Lung microvascular endothelial cell (primary cell): ENCODE measurements around the gene TRMT112. TPM values are rescaled to one million over a fixed set of nuclear protein-coding genes. Genes with fewer than 3 reads are reported as not detected.
"Not testable (repeated sequence)": the region's sequence is repeated elsewhere in the genome, so short reads cannot be mapped to it uniquely, and the experiment has no call there.

ENCODE experiments used
- DNase-seq, 2 donors: peaks; one replicate each; pipeline versions ENCODE4 v3.0.0 to v3.0.0-alpha.2; 2010; ENCODE audit warnings: low read depth in 2 of 2
- total RNA-seq: library from RNA; depleted of rRNA; stranded (reverse); fragments of >200 nt; gene quantifications from 2 replicates; pipeline ENCODE4 v1.2.1, GENCODE V29; 2014

TRMT112 gene
- total RNA-seq, 1 donor from 2014 or later, result 190 TPM

DNA sequence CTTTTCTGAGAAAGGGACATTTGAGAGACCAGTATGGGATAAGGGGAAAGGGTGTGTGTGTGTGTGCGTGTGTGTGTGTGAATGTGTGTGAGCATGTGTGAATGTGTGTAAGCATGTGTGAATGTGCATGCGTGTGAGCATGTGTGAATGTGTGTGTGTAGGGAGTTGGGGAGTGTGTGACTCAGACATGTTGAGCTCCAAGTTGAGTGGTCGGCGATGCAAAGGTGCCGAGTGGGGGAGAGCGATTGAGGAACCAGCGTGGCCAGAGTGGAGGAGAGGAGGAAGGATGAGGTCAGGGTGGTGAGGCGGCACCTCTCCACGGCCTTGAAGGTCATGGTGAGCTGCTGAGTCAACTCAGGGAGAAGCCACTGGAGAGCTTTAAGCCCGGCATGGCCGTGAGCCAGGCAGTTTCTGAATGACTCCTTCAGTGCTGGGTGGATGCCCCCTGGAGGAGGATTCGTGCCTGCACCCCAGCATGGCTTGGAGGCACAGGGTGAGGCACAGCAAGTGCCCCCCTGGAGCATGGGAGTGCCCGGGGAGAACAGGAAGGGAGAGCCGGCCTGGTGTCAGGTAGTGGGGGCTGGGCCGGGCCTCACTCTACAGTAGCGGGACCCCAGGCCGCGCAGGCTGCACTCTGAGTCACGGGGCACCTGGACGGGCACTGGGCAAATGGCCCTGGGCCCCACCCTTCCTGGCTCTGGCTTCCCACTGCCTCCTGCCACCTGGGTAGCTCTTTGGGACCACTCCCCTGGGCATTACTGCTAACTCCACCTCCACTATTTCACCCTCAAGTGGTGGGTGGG, 14.4 kb upstream of the TRMT112 start:
- DNase-seq, result peak; percentile 66 to 83

DNA sequence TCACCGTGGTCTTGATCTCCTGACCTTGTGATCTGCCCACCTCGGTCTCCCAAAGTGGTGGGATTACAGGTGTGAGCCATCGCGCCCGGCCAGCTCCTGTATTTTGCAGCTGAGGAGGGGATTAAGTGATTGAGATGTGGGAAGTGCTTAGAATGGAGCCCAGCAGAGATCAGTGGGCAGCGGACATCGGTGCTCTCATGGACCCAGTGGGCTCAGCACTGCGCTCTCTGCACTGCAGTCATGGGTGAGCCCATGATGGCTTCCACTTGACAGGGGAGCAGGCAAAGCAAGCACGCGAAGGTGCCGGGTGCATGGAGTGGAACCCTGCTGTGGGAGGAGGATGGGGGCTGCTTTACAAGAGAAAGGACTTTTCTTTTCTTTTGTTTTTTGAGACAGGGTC, 13.5 kb upstream of the TRMT112 start:
- DNase-seq, result no peak

DNA sequence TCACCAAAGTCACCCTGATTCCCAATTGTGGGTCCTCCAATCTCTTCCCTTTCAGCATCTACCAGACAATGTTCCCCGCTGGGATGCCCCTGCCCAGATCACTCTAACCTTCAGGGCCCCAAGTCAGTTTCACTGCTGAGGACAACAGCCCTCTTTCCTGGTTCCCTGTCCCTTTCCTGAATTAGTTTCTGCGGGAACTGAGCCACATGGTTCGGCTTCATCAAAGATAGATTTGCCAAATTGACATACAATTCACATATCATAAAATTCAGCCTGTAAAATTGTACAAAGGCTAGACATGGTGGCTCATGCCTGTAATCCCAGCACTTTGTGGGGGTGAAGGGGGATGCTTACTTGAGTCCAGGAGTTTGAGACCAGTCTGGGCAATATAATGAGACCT, 10.6 kb upstream of the TRMT112 start:
- DNase-seq, result no peak

DNA sequence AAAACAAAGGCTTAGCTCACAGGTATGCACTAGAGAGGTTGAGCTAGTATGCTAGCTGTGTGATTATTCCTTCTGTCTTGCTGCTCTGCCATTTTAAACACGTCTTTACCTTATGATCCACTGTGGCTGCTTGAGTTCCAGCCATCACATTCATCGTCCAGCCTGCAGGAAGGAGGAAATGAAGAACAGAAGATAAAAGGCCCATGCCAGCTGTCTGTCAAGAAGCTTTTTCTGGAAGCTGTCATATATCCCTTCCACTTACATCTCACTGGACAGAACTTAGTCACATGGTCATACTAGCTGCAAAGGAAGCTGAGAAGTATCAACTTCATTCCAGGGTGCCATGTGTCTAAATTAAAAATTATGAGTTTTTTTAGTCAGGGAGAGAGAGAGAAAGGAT, 10.0 kb upstream of the TRMT112 start:
- DNase-seq, result no peak

DNA sequence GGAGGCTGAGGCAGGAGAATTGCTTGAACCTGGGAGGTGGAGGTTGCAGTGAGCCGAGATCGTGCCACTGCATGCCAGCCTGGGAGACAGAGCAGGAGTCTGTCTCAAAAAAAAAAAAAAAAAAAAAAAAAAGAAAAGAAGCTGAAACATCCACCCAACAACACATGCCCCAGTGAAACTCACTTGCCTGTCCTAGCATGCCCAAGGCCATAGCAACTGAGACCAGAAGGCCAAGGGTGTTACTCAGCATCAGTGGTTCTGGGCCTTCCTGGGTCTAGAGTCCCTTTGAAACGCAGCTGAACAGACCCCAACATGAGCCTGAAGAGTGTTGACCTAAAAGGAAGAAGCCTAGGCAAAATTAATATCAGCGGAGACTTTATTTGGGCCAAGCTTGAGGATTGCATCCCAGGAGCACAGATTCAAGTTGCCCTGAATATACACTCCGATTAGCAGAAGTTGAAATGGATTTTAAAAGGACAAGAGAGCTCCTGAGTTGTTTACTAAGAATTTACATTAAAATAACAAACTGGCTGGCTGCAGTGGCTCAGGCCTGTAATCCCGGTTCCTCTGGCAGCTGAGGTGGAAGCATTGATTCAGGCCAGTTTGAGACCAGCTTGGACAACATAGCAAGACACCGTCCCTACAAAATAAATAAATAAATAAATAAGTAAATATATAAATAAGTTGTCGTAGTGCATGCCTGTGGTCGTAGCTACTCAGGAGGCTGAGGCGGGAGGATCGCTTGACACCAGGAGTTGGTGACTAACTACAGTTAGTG, 7.5 kb upstream of the TRMT112 start:
- DNase-seq, result no peak

DNA sequence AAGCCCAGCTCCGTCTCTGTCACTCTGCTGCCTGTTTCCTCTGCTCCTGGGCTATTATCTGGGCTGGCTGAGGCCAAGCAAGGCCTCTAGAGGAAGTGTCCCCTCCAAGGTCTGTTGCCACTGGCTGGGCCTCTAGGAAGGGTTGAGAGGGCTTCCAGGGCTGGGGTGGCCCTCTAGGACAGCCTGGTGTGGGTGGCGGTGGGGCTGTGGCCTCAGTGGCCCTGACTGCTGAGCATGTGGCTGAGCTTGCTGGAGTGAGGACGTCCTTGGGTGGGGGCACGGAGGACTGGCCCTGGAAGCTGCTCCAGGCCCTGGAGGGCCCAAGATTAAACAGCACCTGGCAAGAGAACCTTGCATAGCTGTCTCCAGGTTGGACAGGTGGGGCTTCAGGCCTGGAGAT, 6.6 kb upstream of the TRMT112 start:
- DNase-seq, result not testable (repeated sequence)

DNA sequence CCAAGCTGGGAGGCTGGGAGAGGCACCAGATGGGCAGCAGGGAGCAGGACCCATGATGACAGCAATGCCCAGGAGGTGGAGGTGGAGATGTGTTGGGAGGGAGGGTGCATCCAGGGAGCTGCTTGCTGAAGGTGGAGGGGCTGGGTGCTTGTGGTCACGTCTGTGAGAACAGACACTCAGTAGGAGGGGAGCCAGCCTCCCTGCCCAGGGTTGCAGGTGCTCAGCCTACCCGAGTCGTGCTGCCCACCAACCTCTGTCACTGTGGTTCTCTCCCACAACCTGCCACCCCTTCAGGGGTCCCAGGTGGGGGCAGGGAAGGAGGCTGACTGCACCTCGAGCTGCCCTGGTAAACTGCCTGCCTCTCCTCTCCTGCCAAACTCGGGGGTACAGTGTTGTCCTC, 6.0 kb upstream of the TRMT112 start:
- no peak for DNase-seq

DNA sequence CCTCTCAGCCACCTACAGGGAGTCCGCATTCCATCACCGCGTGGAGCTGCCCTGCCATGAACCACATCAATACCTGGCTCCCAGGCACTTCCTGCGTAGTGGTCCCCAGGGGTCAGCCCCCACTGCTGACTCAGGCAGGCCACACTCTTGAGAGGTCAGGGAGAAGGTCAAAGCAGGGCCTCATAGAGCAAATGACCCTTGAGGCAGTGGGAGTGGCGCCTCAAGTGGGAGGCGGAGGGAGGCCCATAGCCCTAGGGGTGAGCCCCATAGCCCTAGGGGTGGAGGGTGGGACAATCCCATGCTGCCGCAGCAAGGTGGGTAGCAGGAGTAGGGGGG, 5.5 kb upstream of the TRMT112 start:
- no peak for DNase-seq

DNA sequence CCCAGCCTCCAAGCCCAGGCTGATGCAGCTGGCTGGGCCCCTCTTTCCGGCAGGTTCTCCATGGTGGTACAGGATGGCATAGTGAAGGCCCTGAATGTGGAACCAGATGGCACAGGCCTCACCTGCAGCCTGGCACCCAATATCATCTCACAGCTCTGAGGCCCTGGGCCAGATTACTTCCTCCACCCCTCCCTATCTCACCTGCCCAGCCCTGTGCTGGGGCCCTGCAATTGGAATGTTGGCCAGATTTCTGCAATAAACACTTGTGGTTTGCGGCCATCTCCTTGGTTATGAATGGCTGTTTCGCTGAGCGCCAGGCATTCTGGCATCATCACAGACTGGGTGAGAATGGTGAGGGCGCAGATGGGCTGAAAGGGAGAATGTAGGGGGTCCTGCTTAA, 4.2 kb upstream of the TRMT112 start:
- DNase-seq, result no peak

DNA sequence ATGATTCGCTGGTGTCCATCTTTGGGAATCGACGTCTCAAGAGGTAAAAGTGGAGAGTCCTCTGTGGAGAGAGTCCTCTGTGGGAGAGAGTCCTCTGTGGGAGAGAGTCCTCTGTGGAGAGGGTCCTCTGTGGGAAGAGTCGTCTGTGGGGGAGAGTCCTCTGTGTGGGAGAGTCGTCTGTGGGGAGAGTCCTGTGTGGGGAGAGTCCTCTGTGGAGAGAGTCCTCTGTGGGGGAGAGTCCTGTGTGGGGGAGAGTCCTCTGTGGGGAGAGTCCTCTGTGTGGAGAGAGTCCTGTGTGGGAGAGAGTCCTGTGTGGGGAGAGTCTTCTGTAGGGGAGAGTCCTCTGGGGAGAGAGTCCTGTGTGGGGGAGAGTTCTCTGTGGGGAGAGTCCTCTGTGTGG, 3.7 kb upstream of the TRMT112 start:
- no peak for DNase-seq

DNA sequence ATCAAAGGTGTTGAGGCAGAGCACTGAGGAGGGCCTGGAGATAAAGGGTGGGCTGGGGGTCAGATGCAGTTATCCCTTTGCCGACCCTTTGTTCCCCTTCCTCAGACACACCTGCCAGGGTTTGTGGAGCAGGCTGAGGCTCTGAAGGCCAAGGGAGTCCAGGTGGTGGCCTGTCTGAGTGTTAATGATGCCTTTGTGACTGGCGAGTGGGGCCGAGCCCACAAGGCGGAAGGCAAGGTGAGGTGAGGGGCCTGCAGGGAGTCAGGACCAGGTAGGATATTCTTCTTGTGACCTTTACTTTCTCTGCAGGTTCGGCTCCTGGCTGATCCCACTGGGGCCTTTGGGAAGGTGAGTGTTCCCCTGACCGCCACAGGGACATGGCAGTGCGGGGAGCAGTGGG, 3.2 kb upstream of the TRMT112 start:
- no peak for DNase-seq

DNA sequence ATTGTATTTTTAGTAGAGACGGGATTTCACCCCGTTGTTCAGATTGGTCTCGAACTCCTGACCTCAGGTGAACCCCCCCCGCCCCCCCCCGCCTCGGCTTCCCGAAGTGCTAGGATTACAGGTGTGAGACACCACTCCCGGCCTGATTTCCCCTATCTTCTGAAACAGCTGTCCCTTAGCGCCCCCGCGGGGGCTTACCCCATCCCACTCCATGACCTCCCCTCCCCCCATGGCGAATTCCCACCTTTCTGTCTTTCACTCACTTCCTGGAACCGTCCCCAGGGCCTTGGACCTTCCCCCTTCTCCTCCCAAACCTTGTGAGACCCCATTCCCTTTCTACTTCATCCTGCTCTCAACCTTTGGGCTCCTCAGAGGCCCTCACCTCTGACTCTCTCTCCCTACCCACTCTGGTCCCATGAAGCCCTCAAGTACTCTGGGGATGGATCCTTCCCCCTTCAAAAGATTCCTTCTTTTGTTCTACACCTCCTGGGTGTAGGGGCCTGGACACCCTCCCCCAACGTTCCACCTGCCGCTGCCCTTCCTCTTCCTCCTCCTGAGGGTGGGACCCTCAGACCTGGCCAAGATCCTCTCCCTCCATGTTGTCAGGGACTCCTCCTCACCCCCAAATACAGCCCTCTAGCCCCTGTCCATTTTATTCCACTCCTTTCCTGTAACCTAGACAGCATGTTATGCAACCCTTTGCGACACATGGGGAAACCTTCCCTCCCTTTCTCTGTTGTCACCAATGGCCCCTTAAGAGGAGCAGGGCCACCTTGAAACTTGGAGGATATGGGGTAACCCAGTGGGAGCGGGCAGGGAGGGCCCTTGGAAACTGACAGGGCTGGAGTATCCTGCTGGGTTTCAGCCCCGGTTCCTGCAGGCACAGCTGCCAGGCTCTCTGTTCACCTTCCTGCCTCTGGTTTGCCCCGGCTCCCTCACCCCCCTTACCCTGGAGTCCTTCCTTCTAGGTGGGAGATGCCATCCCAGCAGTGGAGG, 1.7 kb upstream of the TRMT112 start:
- no peak for DNase-seq

DNA sequence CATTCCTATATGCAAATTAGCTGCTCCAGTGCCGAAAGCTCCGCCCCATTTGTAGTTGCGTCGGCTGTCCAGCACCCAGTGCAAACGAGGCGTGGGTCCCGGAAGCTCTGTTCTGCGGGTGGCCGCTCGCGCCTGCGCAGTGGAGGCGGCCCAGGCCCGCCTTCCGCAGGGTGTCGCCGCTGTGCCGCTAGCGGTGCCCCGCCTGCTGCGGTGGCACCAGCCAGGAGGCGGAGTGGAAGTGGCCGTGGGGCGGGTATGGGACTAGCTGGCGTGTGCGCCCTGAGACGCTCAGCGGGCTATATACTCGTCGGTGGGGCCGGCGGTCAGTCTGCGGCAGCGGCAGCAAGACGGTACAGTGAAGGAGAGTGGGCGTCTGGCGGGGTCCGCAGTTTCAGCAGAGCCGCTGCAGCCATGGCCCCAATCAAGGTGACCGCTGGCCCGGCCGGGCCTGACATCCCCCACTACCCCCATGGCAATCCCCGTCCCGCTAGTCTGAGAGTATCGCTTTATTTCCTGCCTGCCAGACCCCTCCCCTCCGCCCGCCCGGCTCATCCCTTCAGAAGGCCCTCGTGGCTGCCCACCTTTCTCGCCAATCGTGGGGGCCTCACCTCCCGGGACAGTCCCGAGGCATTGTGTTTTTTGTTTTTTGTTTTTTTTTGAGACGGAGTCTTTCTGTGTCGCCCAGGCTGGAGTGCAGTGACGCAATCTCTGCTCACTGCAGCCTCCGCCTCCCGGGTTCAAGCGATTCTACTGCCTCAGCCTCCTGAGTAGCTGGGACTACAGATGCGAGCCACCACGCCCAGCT, 804 bp upstream of the TRMT112 start, which contains the start of gene PRDX5:
TSS of gene PRDX5 (plus strand) at position 161 of the 805 bp plus-strand sequence. CDS start at position 256, 95 bp downstream.
- DNase-seq, result peak; percentile 96 to 97

DNA sequence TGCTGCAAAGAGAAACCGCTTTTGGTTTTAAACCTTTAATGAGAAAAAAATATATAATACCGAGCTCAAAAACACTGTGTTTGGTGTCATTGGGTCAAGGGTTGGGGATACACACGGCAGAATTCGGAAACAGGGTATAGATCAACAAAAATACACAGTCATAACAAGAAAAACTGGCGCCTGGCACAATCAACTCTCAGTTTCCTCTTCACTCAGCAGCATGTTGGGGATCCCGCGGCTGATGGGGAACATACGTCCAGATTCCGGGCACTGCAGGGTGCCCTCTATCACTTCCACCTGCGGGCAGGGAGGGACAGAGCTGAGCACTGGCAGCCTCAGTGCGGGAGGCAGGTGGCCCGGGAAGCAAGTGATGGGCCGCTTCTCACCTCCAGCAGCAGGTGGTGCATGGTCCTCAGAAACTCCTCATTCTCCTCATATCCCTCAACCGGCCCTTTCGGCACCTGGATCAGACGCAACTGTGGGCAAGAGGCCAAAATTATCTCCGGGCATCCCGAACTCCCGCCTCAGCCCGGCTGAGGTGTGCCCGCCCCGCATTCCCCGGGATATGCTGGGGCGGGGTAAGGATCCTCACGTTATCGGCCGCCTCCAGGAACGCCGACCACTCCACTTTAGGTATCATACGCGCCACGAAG, 561 bp downstream of the TRMT112 start:
- DNase-seq, result peak; percentile 27 to 69

DNA sequence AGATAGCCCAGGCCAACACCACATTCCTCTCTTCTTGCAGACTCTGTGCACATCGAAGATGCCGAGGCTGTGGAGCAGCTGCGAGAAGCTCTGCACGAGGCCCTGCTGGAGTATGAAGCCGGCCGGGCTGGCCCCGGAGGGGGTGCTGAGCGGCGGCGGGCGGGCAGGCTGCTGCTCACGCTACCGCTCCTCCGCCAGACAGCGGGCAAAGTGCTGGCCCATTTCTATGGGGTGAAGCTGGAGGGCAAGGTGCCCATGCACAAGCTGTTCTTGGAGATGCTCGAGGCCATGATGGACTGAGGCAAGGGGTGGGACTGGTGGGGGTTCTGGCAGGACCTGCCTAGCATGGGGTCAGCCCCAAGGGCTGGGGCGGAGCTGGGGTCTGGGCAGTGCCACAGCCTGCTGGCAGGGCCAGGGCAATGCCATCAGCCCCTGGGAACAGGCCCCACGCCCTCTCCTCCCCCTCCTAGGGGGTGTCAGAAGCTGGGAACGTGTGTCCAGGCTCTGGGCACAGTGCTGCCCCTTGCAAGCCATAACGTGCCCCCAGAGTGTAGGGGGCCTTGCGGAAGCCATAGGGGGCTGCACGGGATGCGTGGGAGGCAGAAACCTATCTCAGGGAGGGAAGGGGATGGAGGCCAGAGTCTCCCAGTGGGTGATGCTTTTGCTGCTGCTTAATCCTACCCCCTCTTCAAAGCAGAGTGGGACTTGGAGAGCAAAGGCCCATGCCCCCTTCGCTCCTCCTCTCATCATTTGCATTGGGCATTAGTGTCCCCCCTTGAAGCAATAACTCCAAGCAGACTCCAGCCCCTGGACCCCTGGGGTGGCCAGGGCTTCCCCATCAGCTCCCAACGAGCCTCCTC, 1.5 kb downstream of the TRMT112 start:
- DNase-seq, result not testable (repeated sequence)

DNA sequence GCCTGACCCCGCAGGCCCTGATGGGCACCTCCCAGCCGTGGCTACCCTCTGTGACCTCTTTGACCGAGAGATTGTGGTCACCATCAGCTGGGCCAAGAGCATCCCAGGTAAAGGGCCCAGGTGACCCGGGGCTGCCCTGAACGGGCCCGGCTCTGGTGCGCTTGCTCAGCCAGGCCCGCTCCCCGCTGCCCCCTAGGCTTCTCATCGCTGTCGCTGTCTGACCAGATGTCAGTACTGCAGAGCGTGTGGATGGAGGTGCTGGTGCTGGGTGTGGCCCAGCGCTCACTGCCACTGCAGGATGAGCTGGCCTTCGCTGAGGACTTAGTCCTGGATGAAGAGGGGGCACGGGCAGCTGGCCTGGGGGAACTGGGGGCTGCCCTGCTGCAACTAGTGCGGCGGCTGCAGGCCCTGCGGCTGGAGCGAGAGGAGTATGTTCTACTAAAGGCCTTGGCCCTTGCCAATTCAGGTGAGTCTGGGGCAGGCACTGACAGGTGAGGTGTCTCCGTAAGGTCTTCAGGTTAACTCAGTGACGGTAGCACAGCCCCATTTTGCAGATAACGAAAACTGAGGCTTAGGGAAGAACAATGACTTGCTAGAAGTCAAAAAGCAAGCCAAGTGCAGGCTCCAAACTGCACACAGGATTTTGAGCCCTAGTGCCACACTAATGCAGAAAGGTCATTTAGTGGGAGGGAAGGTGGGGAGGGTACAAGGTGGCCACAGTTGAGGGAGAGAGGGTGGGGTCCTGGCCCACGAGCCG, 2.4 kb downstream of the TRMT112 start:
- no peak for DNase-seq

DNA sequence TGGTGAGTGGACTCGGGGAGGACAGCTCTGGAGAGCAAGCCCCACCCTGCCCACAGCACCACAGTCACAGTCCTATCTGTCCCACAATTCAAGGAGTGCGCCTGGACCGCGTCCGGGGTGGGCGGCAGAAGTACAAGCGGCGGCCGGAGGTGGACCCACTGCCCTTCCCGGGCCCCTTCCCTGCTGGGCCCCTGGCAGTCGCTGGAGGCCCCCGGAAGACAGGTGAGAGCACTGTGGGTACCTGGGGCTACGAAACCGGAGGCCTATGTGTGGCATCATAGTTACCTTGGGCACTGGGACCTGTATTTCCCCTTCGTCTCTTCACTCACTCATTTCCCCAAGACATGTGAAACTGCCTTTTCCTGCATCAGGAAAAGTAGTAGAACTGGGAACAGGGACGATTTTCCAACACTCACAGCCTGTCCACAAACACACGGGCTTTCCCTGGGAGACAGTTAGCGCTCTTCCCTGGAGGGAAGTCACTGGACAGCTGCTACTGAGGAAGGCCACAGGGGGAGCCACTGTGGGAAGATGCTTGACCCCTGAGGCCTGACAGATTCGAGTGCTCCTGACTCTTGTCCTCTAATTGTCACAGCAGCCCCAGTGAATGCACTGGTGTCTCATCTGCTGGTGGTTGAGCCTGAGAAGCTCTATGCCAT, 3.1 kb downstream of the TRMT112 start:
- no peak for DNase-seq

DNA sequence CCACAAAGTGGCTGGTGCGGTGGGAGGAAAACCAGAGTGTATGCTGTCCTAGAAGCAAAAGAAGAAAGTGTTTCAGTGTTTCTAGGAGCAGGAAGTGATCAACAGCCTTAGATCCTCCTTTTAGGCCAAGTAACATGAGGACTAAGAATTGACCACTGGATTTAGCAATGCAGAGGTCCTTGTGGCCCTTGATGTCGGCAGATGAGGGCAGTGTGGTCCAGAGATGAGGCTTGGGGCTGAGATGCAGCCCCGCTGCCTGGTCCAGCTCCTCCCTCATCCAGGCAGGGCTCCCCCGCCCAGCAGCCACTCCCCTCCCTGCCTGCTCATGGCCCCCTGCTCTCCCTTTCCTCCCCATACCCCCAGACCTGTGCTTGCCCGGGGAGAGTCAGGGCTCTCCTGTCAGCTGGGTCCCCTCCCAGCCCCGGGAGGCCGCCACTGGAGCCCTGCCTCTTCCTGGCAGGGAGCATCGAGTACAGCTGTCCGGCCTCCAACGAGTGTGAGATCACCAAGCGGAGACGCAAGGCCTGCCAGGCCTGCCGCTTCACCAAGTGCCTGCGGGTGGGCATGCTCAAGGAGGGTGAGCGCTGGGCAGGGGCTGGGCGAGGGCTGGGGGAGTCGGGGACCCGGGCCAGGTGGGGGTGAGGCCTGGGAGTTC, 3.7 kb downstream of the TRMT112 start:
- no peak for DNase-seq
